Activated CD8-positive, alpha-beta T cell treated with anti-CD3 and anti-CD28 coated beads, Interleukin-2, amount 10 ng/mL, durations not matched to agents 7 days and 5 days (primary cell): ENCODE measurements around the gene AVEN. TPM values are rescaled to one million over a fixed set of nuclear protein-coding genes. Genes with fewer than 3 reads are reported as not detected.

ENCODE experiments used
- ATAC-seq: fragments of 150-1000 bp; cut with Tn5 transposase; one replicate; pipeline ENCODE4 v1.10.0; 2021; ENCODE audit warnings: moderate library complexity
- CTCF ChIA-PET: fragments of 350-600 bp; sonication (Branson Sonifier 250); formaldehyde crosslinking; loops from one replicate; lab custom pipeline; 2021; ENCODE audit warnings: antibody characterized with exemption; lab: Charles Lee
- POLR2A ChIA-PET: fragments of 350-600 bp; sonication (Branson Sonifier 250); formaldehyde crosslinking; loops from one replicate; lab custom pipeline; 2021; ENCODE audit warnings: antibody characterized with exemption; lab: Charles Lee
- DNase-seq: peaks from one replicate; pipeline ENCODE4 v3.0.0-alpha.2; 2020
- H3K27ac Mint-ChIP-seq: one replicate; pipeline ENCODE4 v1.8.0; 2021; ENCODE audit warnings: mild to moderate bottlenecking, mixed read lengths
- H3K27me3 Mint-ChIP-seq: one replicate; pipeline ENCODE4 v1.8.0; 2021; ENCODE audit warnings: low read depth, mixed read lengths
- H3K36me3 Mint-ChIP-seq: one replicate; pipeline ENCODE4 v1.8.0; 2021; ENCODE audit warnings: low read depth, mixed read lengths
- H3K4me1 Mint-ChIP-seq: one replicate; pipeline ENCODE4 v1.8.0; 2021; ENCODE audit warnings: low read depth, mixed read lengths
- H3K4me3 Mint-ChIP-seq: one replicate; pipeline ENCODE4 v1.8.0; 2021; ENCODE audit warnings: mild to moderate bottlenecking, mixed read lengths
- H3K9me3 Mint-ChIP-seq: one replicate; pipeline ENCODE4 v1.8.0; 2022; ENCODE audit warnings: mixed read lengths; ENCODE audit not compliant: insufficient read depth
- total RNA-seq, 2 experiments: library from RNA; stranded (reverse); gene quantifications; one replicate each; pipeline ENCODE4 v1.2.3, GENCODE V29; 2021

AVEN gene, protein sequence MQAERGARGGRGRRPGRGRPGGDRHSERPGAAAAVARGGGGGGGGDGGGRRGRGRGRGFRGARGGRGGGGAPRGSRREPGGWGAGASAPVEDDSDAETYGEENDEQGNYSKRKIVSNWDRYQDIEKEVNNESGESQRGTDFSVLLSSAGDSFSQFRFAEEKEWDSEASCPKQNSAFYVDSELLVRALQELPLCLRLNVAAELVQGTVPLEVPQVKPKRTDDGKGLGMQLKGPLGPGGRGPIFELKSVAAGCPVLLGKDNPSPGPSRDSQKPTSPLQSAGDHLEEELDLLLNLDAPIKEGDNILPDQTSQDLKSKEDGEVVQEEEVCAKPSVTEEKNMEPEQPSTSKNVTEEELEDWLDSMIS
- 1 to 10 TPM; 8.5 to 8.7 TPM for total RNA-seq

DNA sequence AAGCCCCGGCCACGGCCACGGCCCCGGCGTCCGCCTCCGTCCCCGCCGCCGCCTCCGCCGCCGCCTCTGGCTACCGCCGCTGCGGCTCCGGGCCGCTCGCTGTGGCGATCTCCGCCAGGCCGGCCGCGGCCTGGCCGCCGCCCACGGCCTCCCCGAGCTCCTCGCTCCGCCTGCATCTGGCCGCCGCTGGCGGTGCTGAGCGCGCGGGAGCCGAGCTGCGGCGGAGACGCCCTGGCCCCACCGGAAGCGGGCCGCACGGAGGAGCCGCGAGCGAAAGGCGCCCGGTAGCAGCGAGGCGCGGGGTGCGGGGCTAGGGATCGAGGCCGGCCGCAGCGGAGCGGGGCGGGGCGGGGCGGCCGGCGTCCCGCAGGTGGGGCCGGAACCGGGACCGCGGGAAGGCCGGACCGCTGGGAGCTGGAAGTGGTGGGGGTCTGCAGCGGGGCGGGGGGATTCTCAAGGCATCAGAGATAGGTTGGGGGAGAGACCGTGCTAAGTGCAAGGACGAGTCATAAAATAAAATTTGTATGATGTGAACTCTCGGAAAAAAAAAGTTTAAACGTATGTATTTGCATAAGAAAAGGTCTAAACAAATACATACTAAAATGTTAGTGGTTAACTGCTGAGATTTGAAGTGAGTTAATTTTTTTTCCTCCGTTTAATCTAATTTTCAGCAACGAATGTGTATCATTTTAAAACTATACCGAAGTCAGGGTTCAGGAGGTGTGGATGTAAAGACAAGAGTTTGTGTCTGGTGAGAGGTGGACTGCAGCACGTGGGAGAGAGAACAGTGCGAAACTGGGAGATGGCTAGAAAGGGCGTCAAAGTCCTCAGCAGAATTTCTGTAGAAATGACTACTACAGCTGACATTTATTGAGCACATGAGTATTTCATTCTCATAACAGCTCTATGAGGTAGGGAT is at the start of gene AVEN:
AVEN (minus strand) TSS at position 334 of the 919 bp plus-strand sequence; CDS start at position 176, 158 bp downstream.
- peak; percentile 80 for ATAC-seq
- Mint-ChIP-seq H3K4me3 (peak within 1 kb of the TSS; percentile 82), H3K9me3 (no peaks in the 10 kb centered on the region), H3K4me1 (peaks cover 23% of the 10 kb centered on the region), H3K27ac (peak within 1 kb of the TSS; percentile 76), H3K27me3 (peaks cover 3% of the 10 kb centered on the region), H3K36me3 (no peaks in the 10 kb centered on the region)
- ChIA-PET CTCF (interaction anchor here (1.2 kb wide), 1 partner anchor 20 kb away, joined by 3 read pairs; no protein-coding TSS in a partner anchor), POLR2A (interaction anchor here (0.6 to 1.1 kb wide), 4 partner anchors 8 to 571 kb away, joined by 3 to 5 read pairs (median 3); no protein-coding TSS in a partner anchor)
- DNase-seq = peak; percentile 65

DNA sequence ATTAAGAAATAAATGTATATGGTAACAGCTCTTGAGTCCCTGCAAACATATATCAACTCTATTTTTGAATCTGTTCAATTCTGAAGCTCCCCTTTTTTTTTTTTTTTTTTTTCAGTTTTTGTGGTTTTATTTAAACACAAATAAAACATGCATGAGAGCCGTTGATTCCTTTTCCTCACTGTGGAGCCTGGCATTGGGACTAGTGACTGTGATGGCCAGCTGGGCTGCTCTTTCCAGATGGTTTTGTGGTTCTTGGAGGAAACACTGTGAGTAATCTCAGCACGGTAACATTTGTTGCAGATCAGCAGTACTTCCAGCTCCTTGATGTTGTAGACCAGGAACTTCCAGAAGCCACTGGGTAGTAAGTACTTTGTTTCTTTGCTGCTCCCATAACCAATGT is 46.7 kb upstream of the AVEN start:
- no peaks in the 10 kb centered on the region for H3K4me1 Mint-ChIP-seq
- DNase-seq = no peak
- ChIA-PET CTCF (interaction anchor here (0.9 to 1.0 kb wide), 2 partner anchors 10 to 20 kb away, joined by 3 to 5 read pairs; no protein-coding TSS in a partner anchor), POLR2A (interaction anchor here (0.6 to 1.3 kb wide), 3 partner anchors 12 to 33 kb away, joined by 3 to 8 read pairs (median 4); partner anchors contain the start of genes EMC7 and PGBD4)
- H3K27ac Mint-ChIP-seq = no peak overlapping the region
- peaks cover 44% of the 10 kb centered on the region for H3K36me3 Mint-ChIP-seq
- ATAC-seq = no peak
- no peak overlapping the region for H3K4me3 Mint-ChIP-seq
- no peaks in the 10 kb centered on the region for H3K27me3 Mint-ChIP-seq
- no peaks in the 10 kb centered on the region for H3K9me3 Mint-ChIP-seq

DNA sequence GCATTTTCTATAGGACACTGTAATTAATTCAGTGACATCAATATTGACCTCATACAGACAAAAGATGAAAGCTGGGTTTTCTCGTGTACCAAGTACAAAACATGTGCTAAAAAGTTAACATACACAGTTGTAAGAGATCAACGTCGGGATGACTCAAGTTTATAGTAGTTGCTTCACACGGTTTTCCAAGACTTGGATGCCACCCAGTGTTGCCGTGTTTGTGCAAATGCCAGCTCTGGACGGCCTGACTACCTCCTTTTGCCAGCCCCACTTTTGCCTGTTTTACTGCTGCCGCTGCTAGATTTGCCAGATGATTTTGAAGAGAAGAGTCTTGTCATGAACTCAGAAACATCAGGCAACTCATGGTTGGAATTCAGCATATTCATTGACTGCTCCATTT is 45.1 kb upstream of the AVEN start:
- Mint-ChIP-seq H3K27ac (no peak overlapping the region), H3K9me3 (no peaks in the 10 kb centered on the region), H3K4me1 (no peaks in the 10 kb centered on the region), H3K36me3 (peaks cover 35% of the 10 kb centered on the region), H3K27me3 (no peaks in the 10 kb centered on the region), H3K4me3 (no peak overlapping the region)
- DNase-seq = no peak
- no peak for ATAC-seq
- POLR2A ChIA-PET = no interaction called here
- CTCF ChIA-PET = interaction anchor here (0.8 to 1.5 kb wide), 2 partner anchors 22 to 23 kb away, joined by 4 to 5 read pairs; no protein-coding TSS in a partner anchor

DNA sequence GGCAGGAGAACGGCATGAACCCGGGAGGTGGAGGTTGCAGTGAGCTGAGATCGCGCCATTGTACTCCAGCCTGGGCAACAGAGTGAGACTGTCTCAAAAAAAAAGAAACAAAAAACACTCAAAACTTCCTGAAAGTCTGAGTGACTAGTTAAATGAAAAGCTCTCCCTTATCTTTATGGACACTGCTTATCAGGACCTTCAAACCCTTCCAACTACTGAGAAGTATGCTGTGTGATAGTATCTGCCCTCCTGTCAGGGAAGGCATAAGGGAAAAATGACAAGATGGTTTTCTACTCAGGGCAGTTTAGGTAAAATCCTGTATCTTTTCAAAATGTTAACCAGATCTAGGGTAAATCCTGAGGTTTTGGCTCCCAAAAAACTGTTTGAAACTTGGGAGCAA is 40.9 kb upstream of the AVEN start:
- Mint-ChIP-seq H3K36me3 (peaks cover 12% of the 10 kb centered on the region), H3K9me3 (no peaks in the 10 kb centered on the region), H3K4me3 (no peak overlapping the region), H3K4me1 (no peaks in the 10 kb centered on the region), H3K27ac (no peak overlapping the region), H3K27me3 (no peaks in the 10 kb centered on the region)
- ATAC-seq (no peak), DNase-seq (no peak)
- ChIA-PET CTCF (no interaction called here), POLR2A (no interaction called here)

DNA sequence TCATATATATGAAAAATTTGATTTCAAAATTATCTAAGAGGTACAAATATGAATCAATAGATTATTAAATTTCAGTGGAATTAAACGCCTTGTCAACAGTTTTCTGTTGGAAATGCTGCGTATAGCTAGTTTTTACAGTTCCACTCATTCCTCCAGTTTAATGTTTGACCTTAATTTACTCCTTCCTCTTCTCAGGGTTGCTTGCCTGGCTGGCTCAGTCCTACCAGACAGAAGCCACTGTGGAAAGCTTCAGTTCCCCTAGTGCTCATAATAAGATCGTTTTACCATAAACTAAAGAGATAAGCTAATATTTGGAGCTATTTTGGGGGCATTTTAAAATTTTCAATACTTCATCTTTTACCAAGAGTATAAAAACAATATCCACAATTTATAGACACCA is 39.9 kb upstream of the AVEN start:
- no peak overlapping the region for H3K4me3 Mint-ChIP-seq
- no peak overlapping the region for H3K27ac Mint-ChIP-seq
- ChIA-PET CTCF (interaction anchor here (0.7 kb wide), 2 partner anchors 17 to 21 kb away, joined by 3 read pairs; no protein-coding TSS in a partner anchor), POLR2A (no interaction called here)
- no peaks in the 10 kb centered on the region for H3K4me1 Mint-ChIP-seq
- no peak for DNase-seq
- H3K9me3 Mint-ChIP-seq = no peaks in the 10 kb centered on the region
- no peaks in the 10 kb centered on the region for H3K27me3 Mint-ChIP-seq
- ATAC-seq = no peak
- peaks cover 7% of the 10 kb centered on the region for H3K36me3 Mint-ChIP-seq

DNA sequence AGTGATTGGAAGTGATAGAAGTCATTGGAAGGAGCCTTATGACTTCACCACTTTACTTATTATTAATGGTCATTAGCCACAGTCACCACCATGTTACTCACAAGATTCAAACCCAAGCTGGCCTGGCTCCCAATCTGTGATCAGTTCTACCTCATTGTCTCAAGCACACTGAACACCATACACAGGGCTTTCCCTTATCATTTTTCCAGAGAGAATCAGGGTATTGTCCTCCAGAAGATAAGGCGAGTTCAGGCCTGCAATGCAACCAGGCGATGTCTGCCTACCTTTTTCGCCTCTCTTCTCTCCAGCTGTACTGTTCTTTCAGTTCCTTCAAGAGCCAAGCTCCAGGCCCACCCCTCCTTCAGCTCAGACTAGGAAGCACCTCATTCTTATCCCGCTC is 37.8 kb upstream of the AVEN start:
- no peak for DNase-seq
- no peaks in the 10 kb centered on the region for H3K36me3 Mint-ChIP-seq
- no peaks in the 10 kb centered on the region for H3K27me3 Mint-ChIP-seq
- CTCF ChIA-PET = no interaction called here
- H3K9me3 Mint-ChIP-seq = no peaks in the 10 kb centered on the region
- H3K4me1 Mint-ChIP-seq = no peaks in the 10 kb centered on the region
- H3K4me3 Mint-ChIP-seq = no peak overlapping the region
- no peak overlapping the region for H3K27ac Mint-ChIP-seq
- no peak for ATAC-seq
- POLR2A ChIA-PET = no interaction called here

DNA sequence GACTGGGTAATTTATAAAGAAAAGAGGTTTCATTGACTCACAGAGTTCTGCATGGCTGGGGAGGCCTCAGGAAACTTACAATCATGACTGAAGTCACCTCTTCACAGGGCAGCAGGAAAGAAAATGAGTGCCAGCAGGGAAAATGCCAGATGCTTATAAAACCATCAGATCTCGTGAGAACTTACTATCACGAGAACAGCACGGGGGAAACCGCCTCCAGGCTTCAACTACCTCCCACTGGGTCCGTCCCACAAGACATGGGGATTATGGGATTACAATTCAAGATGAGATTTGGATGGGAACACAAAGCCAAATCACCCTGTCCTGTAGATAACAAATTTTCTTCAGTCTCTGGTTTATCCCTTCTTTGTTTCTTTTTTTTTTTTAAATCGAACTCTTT is 31.0 kb upstream of the AVEN start:
- no peak overlapping the region for H3K27ac Mint-ChIP-seq
- no peak for DNase-seq
- H3K4me1 Mint-ChIP-seq = peaks cover under 1% of the 10 kb centered on the region
- H3K36me3 Mint-ChIP-seq = no peaks in the 10 kb centered on the region
- ChIA-PET CTCF (interaction anchor here (2.0 kb wide), 1 partner anchor 8 kb away, joined by 7 read pairs; no protein-coding TSS in a partner anchor), POLR2A (no interaction called here)
- ATAC-seq = no peak
- H3K4me3 Mint-ChIP-seq = no peak overlapping the region
- no peaks in the 10 kb centered on the region for H3K9me3 Mint-ChIP-seq
- H3K27me3 Mint-ChIP-seq = no peaks in the 10 kb centered on the region

DNA sequence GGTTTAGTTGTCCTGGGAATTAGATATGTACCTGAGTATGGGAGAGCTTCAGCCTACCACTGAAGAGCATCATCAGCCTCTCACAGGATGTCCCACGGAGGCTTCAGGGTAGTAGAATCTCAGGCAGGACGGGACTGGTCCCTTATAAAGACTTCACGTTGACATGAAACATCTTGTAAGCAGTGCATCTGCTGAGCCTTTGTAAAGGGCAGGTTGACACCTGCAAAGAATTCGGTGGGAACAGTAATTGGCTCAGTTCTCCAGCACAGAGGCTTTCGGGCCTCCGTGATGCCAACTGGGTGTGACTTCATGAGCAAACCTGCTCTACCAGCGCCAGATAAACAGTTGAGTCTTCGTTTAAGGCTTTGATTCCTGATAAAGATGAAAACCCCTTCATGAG is 26.9 kb upstream of the AVEN start:
- no peak overlapping the region for H3K27ac Mint-ChIP-seq
- no peaks in the 10 kb centered on the region for H3K9me3 Mint-ChIP-seq
- H3K27me3 Mint-ChIP-seq = no peaks in the 10 kb centered on the region
- H3K36me3 Mint-ChIP-seq = no peaks in the 10 kb centered on the region
- no peak overlapping the region for H3K4me3 Mint-ChIP-seq
- CTCF ChIA-PET = interaction anchor here (1.0 to 1.5 kb wide), 2 partner anchors 20 to 176 kb away, joined by 4 to 5 read pairs; no protein-coding TSS in a partner anchor
- peaks cover 24% of the 10 kb centered on the region for H3K4me1 Mint-ChIP-seq
- no peak for ATAC-seq
- DNase-seq = no peak
- POLR2A ChIA-PET = no interaction called here

DNA sequence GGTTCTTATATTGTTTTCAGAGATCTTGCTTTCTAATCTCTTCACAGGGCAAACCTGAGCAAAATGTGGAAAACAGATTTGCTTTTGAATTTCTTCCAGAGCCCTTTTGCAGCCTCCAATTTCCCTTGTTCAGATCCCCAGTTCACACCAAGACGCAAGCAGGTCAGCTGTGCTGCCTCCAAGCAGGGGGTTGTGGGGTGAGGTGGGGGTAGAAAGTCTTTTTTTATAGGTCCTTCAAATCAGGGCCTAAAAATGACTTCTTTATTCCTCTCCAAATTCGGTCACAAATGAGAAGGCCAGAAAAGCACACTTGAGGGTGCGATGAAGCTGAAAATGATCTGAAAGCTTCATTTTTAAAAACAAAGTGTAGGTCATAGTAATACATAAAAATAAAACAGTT is 26.3 kb upstream of the AVEN start:
- no peak overlapping the region for H3K27ac Mint-ChIP-seq
- peaks cover 24% of the 10 kb centered on the region for H3K4me1 Mint-ChIP-seq
- no peak for DNase-seq
- ChIA-PET POLR2A (no interaction called here), CTCF (interaction anchor here (1.2 to 7.1 kb wide), 4 partner anchors 17 to 177 kb away, joined by 3 to 80 read pairs (median 4); partner anchors contain the start of gene KATNBL1)
- ATAC-seq = no peak
- no peak overlapping the region for H3K4me3 Mint-ChIP-seq
- H3K9me3 Mint-ChIP-seq = no peaks in the 10 kb centered on the region
- no peaks in the 10 kb centered on the region for H3K36me3 Mint-ChIP-seq
- H3K27me3 Mint-ChIP-seq = no peaks in the 10 kb centered on the region

DNA sequence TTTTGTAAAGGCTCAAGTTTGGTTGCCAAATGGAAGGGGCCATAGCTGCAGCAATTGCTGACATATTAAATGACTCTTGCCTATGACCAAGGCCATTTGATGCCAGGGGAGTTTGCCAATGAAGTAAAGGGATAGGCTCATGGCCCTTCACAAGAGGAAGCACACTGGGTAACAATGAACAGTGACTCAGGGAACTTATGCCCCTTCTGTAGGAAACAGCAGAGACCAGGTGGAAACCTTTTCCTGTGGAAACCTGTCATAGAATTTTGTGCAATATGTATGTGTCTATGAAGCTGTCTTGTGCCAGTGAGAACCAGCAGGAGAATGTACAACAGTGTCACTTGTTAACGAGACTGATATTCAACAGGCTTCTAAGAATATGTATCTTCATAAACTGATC is 25.4 kb upstream of the AVEN start:
- ATAC-seq (no peak), DNase-seq (no peak)
- POLR2A ChIA-PET = no interaction called here
- CTCF ChIA-PET = interaction anchor here (1.2 to 7.1 kb wide), 5 partner anchors 18 to 523 kb away, joined by 3 to 80 read pairs (median 6); partner anchors contain the start of gene KATNBL1
- Mint-ChIP-seq H3K4me3 (no peak overlapping the region), H3K27ac (no peak overlapping the region), H3K36me3 (no peaks in the 10 kb centered on the region), H3K9me3 (no peaks in the 10 kb centered on the region), H3K4me1 (peaks cover 24% of the 10 kb centered on the region), H3K27me3 (peaks cover 4% of the 10 kb centered on the region)

DNA sequence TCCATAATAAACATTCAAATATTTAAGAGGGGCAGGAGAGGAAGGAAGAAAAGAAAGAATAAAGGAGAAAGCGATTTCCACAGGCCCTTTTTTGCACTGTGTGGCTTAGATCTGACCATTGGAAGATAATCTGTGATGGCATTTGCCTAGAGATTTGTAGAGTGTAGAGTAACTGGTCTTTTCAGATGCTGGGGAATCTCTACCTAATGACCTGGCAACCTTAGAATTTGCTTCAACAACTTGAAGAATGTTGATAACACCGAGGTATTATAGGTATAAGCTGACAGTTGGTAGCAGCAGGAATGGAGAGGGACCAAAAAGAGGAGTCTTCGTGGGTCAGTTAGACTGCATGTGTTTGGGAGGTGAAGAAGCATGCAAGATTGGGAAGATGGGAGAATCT is 20.9 kb upstream of the AVEN start:
- H3K36me3 Mint-ChIP-seq = no peaks in the 10 kb centered on the region
- H3K4me1 Mint-ChIP-seq = peaks cover 23% of the 10 kb centered on the region
- no peak for DNase-seq
- POLR2A ChIA-PET = no interaction called here
- H3K9me3 Mint-ChIP-seq = no peaks in the 10 kb centered on the region
- peaks cover 6% of the 10 kb centered on the region for H3K27me3 Mint-ChIP-seq
- CTCF ChIA-PET = interaction anchor here (1.5 to 7.1 kb wide), 2 partner anchors 12 to 151 kb away, joined by 3 to 80 read pairs; partner anchors contain the start of gene KATNBL1
- no peak overlapping the region for H3K27ac Mint-ChIP-seq
- H3K4me3 Mint-ChIP-seq = no peak overlapping the region
- no peak for ATAC-seq
